Endothelial cell of umbilical vein (primary cell): Measurements from ENCODE around the gene GALNT12. TPM values are rescaled to one million over a fixed set of nuclear protein-coding genes. Genes with fewer than 3 reads are reported as not detected.

Experiments
- BruUV-seq: library from RNA; stranded (reverse); fragments of 400-500 nt; replicated peaks from 2 replicates; lab custom pipeline; 2021; lab: Mats Ljungman, UMichigan
- CTCF ChIA-PET: fragments of 300-600, 350-600 bp; sonication (Branson Sonifier 250); formaldehyde crosslinking; loops from one replicate; lab custom pipeline; 2021; ENCODE audit warnings: antibody characterized with exemption, inconsistent platforms; lab: Charles Lee
- POLR2A ChIA-PET: fragments of 300-600, 350-600 bp; sonication (Branson Sonifier 250); formaldehyde crosslinking; loops from one replicate; lab custom pipeline; 2021; ENCODE audit warnings: antibody characterized with exemption, inconsistent platforms; lab: Charles Lee
- DNase-seq: peaks from one replicate; pipeline ENCODE4 v3.0.0-alpha.2; 2011; ENCODE audit warnings: low read depth, low spot score
- FAIRE-seq: peaks from 2 replicates; lab custom pipeline; 2011; peaks lifted over from hg19 to GRCh38; lab: Jason Lieb, UNC
- H2AFZ ChIP-seq: 2 replicates; pipeline ENCODE4 v1.6.0; 2012; ENCODE audit warnings: low read depth, low read length, control low read depth, inconsistent platforms
- H3K27ac ChIP-seq: 2 replicates; pipeline ENCODE4 v1.5.1; 2011; ENCODE audit warnings: low read depth, mild to moderate bottlenecking, control low read depth, low read length, moderate library complexity; ENCODE audit not compliant: insufficient read depth
- H3K27me3 ChIP-seq, 2 experiments: 2 replicates each; pipeline versions ENCODE4 v1.6.0 to v1.6.1; 2011; ENCODE audit warnings: low read length in 2 of 2, mixed read lengths in 1 of 2; ENCODE audit not compliant: control insufficient read depth in 2 of 2, insufficient read depth in 2 of 2
- H3K36me3 ChIP-seq, 2 experiments: 2 replicates in 1 of 2; 3 replicates in 1 of 2; pipeline ENCODE4 v1.5.1; 2011; ENCODE audit warnings: low read length in 2 of 2, mild to moderate bottlenecking in 1 of 2, moderate library complexity in 1 of 2; ENCODE audit not compliant: control insufficient read depth in 2 of 2, insufficient read depth in 2 of 2; ENCODE audit errors: extremely low read depth in 1 of 2
- H3K4me1 ChIP-seq: 3 replicates; pipeline ENCODE4 v1.5.1; 2011; ENCODE audit warnings: mild to moderate bottlenecking, low read length; ENCODE audit not compliant: control insufficient read depth, insufficient read depth; ENCODE audit errors: extremely low read depth
- H3K4me2 ChIP-seq: 2 replicates; pipeline ENCODE4 v1.6.1; 2011; ENCODE audit warnings: low read length, control low read depth, mixed read lengths; ENCODE audit not compliant: insufficient read depth
- H3K4me3 ChIP-seq, 3 experiments: fragments of 200-600 bp in 1 of 3; sonication (generic), shearing (Covaris generic) in 1 of 3; replicated peaks in 1 of 3; 2 replicates each; pipeline ENCODE4 v1.5.1; 2011 to 2016; ENCODE audit warnings: control low read depth in 3 of 3, low read length in 3 of 3, mild to moderate bottlenecking in 2 of 3, inconsistent platforms in 1 of 3, low read depth in 1 of 3, moderate library complexity in 1 of 3; ENCODE audit not compliant: insufficient read depth in 1 of 3
- H3K79me2 ChIP-seq: 2 replicates; pipeline ENCODE4 v1.6.0; 2012; ENCODE audit warnings: low read length, inconsistent platforms; ENCODE audit not compliant: control insufficient read depth, insufficient read depth
- H3K9ac ChIP-seq: replicated peaks from 2 replicates; pipeline ENCODE3; 2011; ENCODE audit warnings: low read length, control low read depth; ENCODE audit not compliant: insufficient read depth; ENCODE audit errors: extremely low read depth
- H3K9me1 ChIP-seq: replicated peaks from 3 replicates; pipeline ENCODE4 v1.6.0; 2011; ENCODE audit warnings: mild to moderate bottlenecking, low read length; ENCODE audit not compliant: control insufficient read depth, insufficient read depth; ENCODE audit errors: extremely low read depth
- H3K9me3 ChIP-seq: replicated peaks from 2 replicates; pipeline ENCODE4 v1.5.1; 2012; ENCODE audit warnings: low read length, inconsistent platforms; ENCODE audit not compliant: control insufficient read depth, insufficient read depth
- H4K20me1 ChIP-seq: replicated peaks from 2 replicates; pipeline ENCODE3; 2011; ENCODE audit warnings: mild to moderate bottlenecking, low read length; ENCODE audit not compliant: control insufficient read depth, insufficient read depth; ENCODE audit errors: extremely low read depth
- FOS ChIP-seq: IDR thresholded peaks from 2 replicates; pipeline ENCODE4 v1.6.1; 2011; ENCODE audit warnings: mild to moderate bottlenecking, low read length, moderate library complexity, borderline replicate concordance; ENCODE audit not compliant: insufficient read depth
- GATA2 ChIP-seq: IDR thresholded peaks from 2 replicates; pipeline ENCODE4 v1.7.0; 2011; ENCODE audit warnings: low read depth, mild to moderate bottlenecking, moderate library complexity, mixed read lengths, low read length; ENCODE audit not compliant: insufficient read length, insufficient read depth
- MAX ChIP-seq: IDR thresholded peaks from 2 replicates; pipeline ENCODE4 v1.6.1; 2011; ENCODE audit not compliant: insufficient read depth, insufficient read length
- MYC ChIP-seq: IDR thresholded peaks from one replicate; pipeline ENCODE4 v1.6.1; 2011; ENCODE audit warnings: mild to moderate bottlenecking, low read depth, low read length
- POLR2AphosphoS5 ChIP-seq: IDR thresholded peaks from 2 replicates; pipeline ENCODE4 v1.6.1; 2012; ENCODE audit warnings: low read depth, mild to moderate bottlenecking, control low read depth, low read length, moderate library complexity; ENCODE audit not compliant: insufficient read depth
- dilution Hi-C: fragments of 300-500 bp; cut with MboI; formaldehyde crosslinking; loops from one replicate; pipeline ENCODE4 v1.15.0; 2019; ENCODE audit warnings: low sequenced_read_pairs; ENCODE audit not compliant: extremely low pct_ligation_motif_present
- intact Hi-C: fragments of 100-400 bp; cut with micrococcal nuclease; formaldehyde crosslinking; loops from one replicate; pipeline ENCODE4 v1.10.0; 2022
- polyA plus RNA-seq, 4 experiments: library from polyadenylated mRNA; depleted of rRNA in 3 of 4; stranded (reverse) in 3 of 4; unstranded in 1 of 4; fragments of >200 nt; gene quantifications; 2 replicates each; pipeline versions ENCODE4 v1.2.1 to v1.2.3, GENCODE V29; 2011 to 2012; ENCODE audit warnings: missing spikeins in 1 of 4
- total RNA-seq: library from RNA; stranded (reverse); gene quantifications from 2 replicates; pipeline ENCODE4 v1.2.3, GENCODE V29; 2021
- TF ChIP-seq, protein P1 (sequence below), 2 donors: IDR thresholded peaks; 1 replicate in 1 of 2; 2 replicates in 1 of 2; pipeline ENCODE4 v1.5.1; 2011; ENCODE audit warnings: low read length in 2 of 2, mild to moderate bottlenecking in 2 of 2, moderate library complexity in 2 of 2, control low read depth in 1 of 2, inconsistent platforms in 1 of 2, low read depth in 1 of 2; ENCODE audit not compliant: insufficient read depth in 1 of 2; ENCODE audit errors: extremely low read depth in 1 of 2

The GALNT12 gene
- total and polyA plus RNA-seq, 2 donors (not counting 3 experiments of a cell fraction or from before 2014, with no cell fraction given): 0.26 to 0.44 TPM

DNA sequence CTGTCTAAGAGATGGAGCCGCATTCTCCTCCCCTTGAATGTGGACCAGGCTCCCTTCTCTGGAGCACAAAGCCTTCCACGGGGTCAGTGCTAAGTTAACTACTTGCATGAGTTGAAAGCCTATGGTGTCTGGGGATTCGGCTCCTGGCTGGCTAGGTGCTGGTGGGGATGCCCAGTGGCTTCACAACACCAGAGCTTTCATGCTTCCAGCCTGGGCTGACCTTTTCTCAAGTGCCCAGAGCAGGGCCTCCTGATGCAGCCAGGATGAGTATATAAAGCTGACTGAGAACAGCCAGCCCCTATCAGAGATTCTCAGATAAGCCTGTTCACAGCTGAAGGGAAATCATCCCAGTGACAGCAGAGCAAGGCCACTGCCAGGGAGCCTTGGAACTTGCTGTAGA, 11.8 kb downstream of the GALNT12 start:
- no peaks in the 10 kb centered on the region for H3K79me2 ChIP-seq
- dilution Hi-C loops (no loop called here), intact Hi-C loops (no loop called here)
- CTCF ChIA-PET: no interaction called here
- TF ChIP-seq GATA2 (no peak), MYC (no peak), MAX (no peak), FOS (no peak), POLR2AphosphoS5 (no peak)
- TF ChIP-seq, protein P1, sequence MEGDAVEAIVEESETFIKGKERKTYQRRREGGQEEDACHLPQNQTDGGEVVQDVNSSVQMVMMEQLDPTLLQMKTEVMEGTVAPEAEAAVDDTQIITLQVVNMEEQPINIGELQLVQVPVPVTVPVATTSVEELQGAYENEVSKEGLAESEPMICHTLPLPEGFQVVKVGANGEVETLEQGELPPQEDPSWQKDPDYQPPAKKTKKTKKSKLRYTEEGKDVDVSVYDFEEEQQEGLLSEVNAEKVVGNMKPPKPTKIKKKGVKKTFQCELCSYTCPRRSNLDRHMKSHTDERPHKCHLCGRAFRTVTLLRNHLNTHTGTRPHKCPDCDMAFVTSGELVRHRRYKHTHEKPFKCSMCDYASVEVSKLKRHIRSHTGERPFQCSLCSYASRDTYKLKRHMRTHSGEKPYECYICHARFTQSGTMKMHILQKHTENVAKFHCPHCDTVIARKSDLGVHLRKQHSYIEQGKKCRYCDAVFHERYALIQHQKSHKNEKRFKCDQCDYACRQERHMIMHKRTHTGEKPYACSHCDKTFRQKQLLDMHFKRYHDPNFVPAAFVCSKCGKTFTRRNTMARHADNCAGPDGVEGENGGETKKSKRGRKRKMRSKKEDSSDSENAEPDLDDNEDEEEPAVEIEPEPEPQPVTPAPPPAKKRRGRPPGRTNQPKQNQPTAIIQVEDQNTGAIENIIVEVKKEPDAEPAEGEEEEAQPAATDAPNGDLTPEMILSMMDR (IDR thresholded peaks at IDR 0.05; ENCODE audit: extremely low read depth in 1 of 2, insufficient read depth in 1 of 2, low read depth in 1 of 2, low read length in 2 of 2): no peak
- H3K4me2 ChIP-seq: no peak overlapping the region
- H3K36me3 ChIP-seq: no peaks in the 10 kb centered on the region
- H3K27ac ChIP-seq: no peak overlapping the region
- DNase-seq (no peak), FAIRE-seq (no peak)
- H3K4me1 ChIP-seq: no peaks in the 10 kb centered on the region
- POLR2A ChIA-PET: no interaction called here
- no peak overlapping the region for H2AFZ ChIP-seq
- BruUV-seq: no TSS peak
- no peak overlapping the region for H3K9ac ChIP-seq
- no peak overlapping the region for H3K4me3 ChIP-seq
- no peaks in the 10 kb centered on the region for H3K9me1 ChIP-seq
- H3K9me3 ChIP-seq: no peaks in the 10 kb centered on the region
- no peaks in the 10 kb centered on the region for H4K20me1 ChIP-seq
- H3K27me3 ChIP-seq: no peaks in the 10 kb centered on the region
